ENCODE results near the gene MGLL.

Gene MGLL

DNA sequence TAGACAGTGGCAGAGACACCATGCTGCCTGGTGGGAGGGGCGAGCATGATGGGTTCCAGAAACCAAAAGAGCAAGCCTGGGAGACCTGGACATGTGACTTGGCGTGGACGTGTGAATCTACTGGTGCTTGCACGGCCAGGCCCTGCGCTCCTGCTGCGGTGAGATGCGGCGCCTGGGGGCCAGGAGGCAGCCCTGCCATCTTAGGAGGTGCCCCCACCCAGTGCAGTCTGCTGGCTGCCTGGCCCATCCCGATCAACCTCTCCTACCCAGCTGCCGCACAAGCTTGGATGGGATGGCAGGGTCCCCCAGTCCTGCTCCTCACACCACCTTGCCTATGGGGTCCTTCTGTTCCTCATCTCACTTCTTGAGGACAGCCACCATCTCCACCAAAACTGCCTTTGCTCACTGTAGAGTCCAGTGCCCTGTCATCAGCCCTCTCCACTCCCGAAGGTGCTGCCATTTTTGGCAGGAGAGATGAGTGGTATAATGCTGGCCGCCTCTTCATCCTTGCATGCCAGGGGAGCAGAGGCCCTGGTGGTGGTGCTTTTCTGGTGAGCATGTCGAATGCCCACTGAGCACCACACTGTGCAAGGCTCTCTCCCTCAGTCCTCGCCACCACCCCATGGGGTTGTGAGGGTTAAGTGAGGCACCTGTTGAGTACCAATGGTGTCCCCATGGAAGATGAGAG is 152.6 kb downstream of the MGLL start:
- no peak overlapping the region for H3K27ac ChIP-seq
- no peak for TF ChIP-seq CTCF (conservative IDR thresholded peaks at IDR 0.05)
- TF ChIP-seq ZFX (IDR thresholded peaks at IDR 0.05) = no peak

GRCh38 chr3:127668906-127669305 is 153.4 kb downstream of the MGLL start:
- TF ChIP-seq CTCF (conservative IDR thresholded peaks at IDR 0.05) (no peak), ZFX (IDR thresholded peaks at IDR 0.05) (no peak)
- no peak overlapping the region for H3K27ac ChIP-seq

DNA sequence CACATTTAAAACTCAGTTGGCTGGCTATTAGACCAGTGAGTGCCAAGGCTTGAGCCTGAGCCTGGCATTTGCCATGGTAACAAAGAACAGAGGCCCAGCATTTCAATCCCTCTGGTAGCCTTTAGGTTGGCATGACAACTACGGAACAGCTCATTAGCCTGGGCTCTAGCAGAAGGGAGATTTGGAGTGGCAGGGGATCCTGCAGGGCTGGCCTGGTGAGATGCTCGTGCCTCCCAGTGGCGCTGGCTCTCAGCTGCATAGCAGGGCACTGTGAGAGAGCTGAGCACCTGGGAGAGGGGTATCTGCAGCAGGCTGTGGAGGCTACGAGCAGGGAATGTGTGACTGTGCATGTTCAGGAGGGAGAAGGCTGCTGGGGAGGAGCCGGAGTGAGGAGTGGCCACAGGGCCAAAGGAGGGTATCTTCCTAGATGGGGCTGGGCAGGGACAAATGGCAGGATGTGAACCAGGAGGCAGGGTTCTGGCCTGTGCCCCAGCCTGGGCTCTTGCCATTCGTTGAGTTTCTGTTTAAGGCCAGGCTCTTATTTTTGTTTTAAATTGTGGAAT is 155.1 kb downstream of the MGLL start:
- TF ChIP-seq CTCF (conservative IDR thresholded peaks at IDR 0.05) (no peak), ZFX (IDR thresholded peaks at IDR 0.05) (no peak)
- H3K27ac ChIP-seq = no peak overlapping the region

GRCh38 chr3:127666676-127667075 is 155.6 kb downstream of the MGLL start:
- TF ChIP-seq ZFX (IDR thresholded peaks at IDR 0.05) = no peak
- TF ChIP-seq CTCF (conservative IDR thresholded peaks at IDR 0.05) = no peak
- H3K27ac ChIP-seq = no peak overlapping the region

GRCh38 chr3:127665586-127665985 is 156.7 kb downstream of the MGLL start:
- TF ChIP-seq CTCF (conservative IDR thresholded peaks at IDR 0.05) = no peak
- no peak for TF ChIP-seq ZFX (IDR thresholded peaks at IDR 0.05)
- H3K27ac ChIP-seq = no peak overlapping the region

- no peak overlapping the region for H3K27ac ChIP-seq
- TF ChIP-seq CTCF (conservative IDR thresholded peaks at IDR 0.05) (no peak), ZFX (IDR thresholded peaks at IDR 0.05) (no peak)
Measured at GRCh38 chr3:127665165-127665564, 157.2 kb downstream of the MGLL start.

DNA sequence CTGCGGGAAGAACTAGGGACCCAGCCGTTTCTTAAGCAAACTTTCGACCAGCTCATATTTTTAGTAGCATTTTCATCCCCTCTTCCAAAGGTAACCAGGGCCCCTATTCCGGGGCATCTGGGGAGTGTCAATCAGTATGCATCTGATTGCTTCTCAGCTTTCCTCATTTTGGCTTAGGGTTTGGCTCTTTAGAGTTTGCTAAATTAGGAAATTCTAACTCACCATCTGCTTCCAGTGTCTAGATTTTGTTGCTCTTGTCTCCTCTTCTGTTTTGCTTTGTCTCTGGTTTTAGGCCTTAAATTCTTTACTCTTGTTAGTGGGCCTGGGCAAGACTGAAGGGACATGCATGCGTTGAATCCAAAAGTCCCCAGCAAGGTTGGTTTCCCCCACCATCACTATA is 159.2 kb downstream of the MGLL start:
- no peak for TF ChIP-seq CTCF (conservative IDR thresholded peaks at IDR 0.05)
- no peak overlapping the region for H3K27ac ChIP-seq

All from C4-2B (cell line).